Heart right ventricle (tissue), 16 donors: ENCODE measurements around the gene RPN2. TPM values are rescaled to one million over a fixed set of nuclear protein-coding genes. Genes with fewer than 3 reads are reported as not detected.

ENCODE experiments used
- ATAC-seq, 8 donors: fragments of 200-7000 bp; cut with Tn5 transposase; one replicate each; pipeline ENCODE4 v1.9.1; 2020; ENCODE audit warnings: mild to moderate bottlenecking in 8 of 8, moderate library complexity in 8 of 8, moderate number of reproducible peaks in 1 of 8
- DNase-seq, 2 donors: peaks; one replicate each; pipeline ENCODE4 v3.0.0-alpha.2; 2020
- H3K27ac ChIP-seq, 10 donors: fragments of 200-600 bp; sonication (generic) in 2 of 10; one replicate each; pipeline versions ENCODE4 v1.5.0 to v1.8.0; 2020 to 2022; ENCODE audit warnings: mild to moderate bottlenecking in 3 of 10
- H3K27me3 ChIP-seq, 7 donors: fragments of 200-600 bp; one replicate each; pipeline ENCODE4 v1.8.0; 2021 to 2022; ENCODE audit warnings: mild to moderate bottlenecking in 2 of 7
- H3K36me3 ChIP-seq, 9 donors: fragments of 200-600 bp; sonication (generic) in 1 of 9; one replicate each; pipeline versions ENCODE4 v1.5.0 to v1.8.0; 2020 to 2022; ENCODE audit warnings: mild to moderate bottlenecking in 2 of 9
- H3K4me1 ChIP-seq, 9 donors: fragments of 200-600 bp; sonication (generic) in 1 of 9; one replicate each; pipeline versions ENCODE4 v1.5.0 to v1.8.0; 2020 to 2022; ENCODE audit warnings: mild to moderate bottlenecking in 4 of 9
- H3K4me3 ChIP-seq, 10 donors: fragments of 200-600 bp; sonication (generic) in 2 of 10; one replicate each; pipeline versions ENCODE4 v1.5.0 to v1.8.0; 2020 to 2022; ENCODE audit warnings: mild to moderate bottlenecking in 7 of 10, moderate library complexity in 2 of 10
- H3K9me3 ChIP-seq, 11 donors: fragments of 200-600 bp in 10 of 11; sonication (generic) in 2 of 11; one replicate each; pipeline versions ENCODE4 v1.5.0 to v1.8.0; 2013 to 2022; ENCODE audit warnings: mild to moderate bottlenecking in 2 of 11, control low read depth in 1 of 11, moderate library complexity in 1 of 11
- CTCF ChIP-seq, 9 donors: fragments of 200-600 bp; sonication (generic) in 2 of 9; IDR thresholded peaks; one replicate each; pipeline versions ENCODE4 v1.5.0 to v1.8.0; 2021 to 2022; ENCODE audit warnings: antibody characterized with exemption in 9 of 9, mild to moderate bottlenecking in 5 of 9, moderate library complexity in 1 of 9
- WGBS, 2 donors: extraction: QIAGEN DNeasy Blood & Tissue Kit; methylation state at CpG; one replicate each; pipeline ENCODE4 v1.1.7; 2013; ENCODE audit warnings: inconsistent platforms in 1 of 2; 5-methylcytosine and 5-hydroxymethylcytosine counted together
- intact Hi-C, 10 donors: fragments of 100-400 bp; cut with DNase I; formaldehyde crosslinking; loops; one replicate each; pipeline versions ENCODE4 v1.11.1 to v1.14.2; 2022
- polyA plus RNA-seq, 2 donors: library from polyadenylated mRNA; stranded (reverse); fragments of 200-250 nt; gene quantifications; one replicate each; pipeline ENCODE4 v1.2.3, GENCODE V29; 2013
- total RNA-seq, 10 donors: library from RNA; stranded (reverse); fragmentation: NEBNext Ultra II Directional in 3 of 10; extraction: Animal tissue kit (Norgen Biotek cat#: 25700) in 3 of 10; gene quantifications; one replicate each; pipeline versions ENCODE4 v1.2.1 to v1.2.4, GENCODE V29; 2021 to 2023
- donor health status: Arrhythmogenic right ventricular cardiomyopathy.
- donor health status: ischemic (EF 13 %, LVEDD 7.1; RV severe dilation, severe dysfunction).
- donor health status: healthy with polysubstance abuse.
- donor health status: DM: no; HTN: yes; CAD: no.
- donor health status: DM: no; HTN: no; CAD: no.
- donor health status: ischemic (EF 25% LVEDD 6.9; RV normal size, moderate dysfunction).
- donor health status: ischemic (EF 25% LVEDD 5.7; RV mildly dilated, moderate dysfunction).
- donor health status: healthy.
- donor health status: DM: yes; HTN: yes; CAD: no.
- donor health status: Ischemic cardiomyopathy.
- donor health status: ischemic (EF 35%, LVEDD 5.7; RV mildly dilated, moderate dysfunction).
- donor health status: nonischemic (EF 11% LVEDD 7.7; RV severe dilation, severe dysfunction).
- donor health status: DM: yes; HTN: yes; CAD: no.
- donor health status: PGD.
- donor health status: ischemic (EF 29% LVEDD 5.4; RV normal size, mild dysfunction).
- donor health status: nonischemic (EF 23%, LVEDD 6.1; RV moderate dilation, normal function).

The RPN2 gene
- total and polyA plus RNA-seq, 12 donors = 30.9 to 166 (median 95.2) TPM

- no peaks in the 10 kb centered on the region for H3K9me3 ChIP-seq
- H3K4me1 ChIP-seq = peaks cover 0 to 7% (median 1%) of the 10 kb centered on the region in 9 donors
- H3K27me3 ChIP-seq = no peaks in the 10 kb centered on the region
- H3K36me3 ChIP-seq = peaks cover 7 to 100% (median 63%) of the 10 kb centered on the region in 9 donors
- WGBS, 2 donors = 73 to 82% methylated on average over 11 of the region's 11 CpGs
- DNase-seq (no peak), ATAC-seq (peak in 1 of 8 donors; percentile 9)
- intact Hi-C loops = loop anchor here in 2 of 10 donors (10.0 kb wide), 2 partner anchors 58 to 178 kb away; partner anchors contain the start of gene GHRH (in 1 of the 2)
- no peak overlapping the region for H3K27ac ChIP-seq
- TF ChIP-seq CTCF (IDR thresholded peaks at IDR 0.05) = no peak
- H3K4me3 ChIP-seq = no peak overlapping the region
Observed at GRCh38 chr20:37207171-37207570, 28.0 kb downstream of the RPN2 start.

GRCh38 chr20:37209193-37209592 is 30.1 kb downstream of the RPN2 start:
- H3K9me3 ChIP-seq = no peaks in the 10 kb centered on the region
- WGBS, 2 donors = 98 to 99% methylated on average over 3 of the region's 3 CpGs
- H3K27me3 ChIP-seq = no peaks in the 10 kb centered on the region
- ATAC-seq = no peak
- H3K27ac ChIP-seq = no peak overlapping the region
- no peak overlapping the region for H3K4me3 ChIP-seq
- H3K4me1 ChIP-seq = peaks cover 0 to 6% (median 0%) of the 10 kb centered on the region in 9 donors
- H3K36me3 ChIP-seq = peaks cover 3 to 100% (median 73%) of the 10 kb centered on the region in 9 donors
- no peak for TF ChIP-seq CTCF (IDR thresholded peaks at IDR 0.05)
- intact Hi-C loops = loop anchor here in 2 of 10 donors (10.0 kb wide), 2 partner anchors 56 to 176 kb away; partner anchors contain the start of gene GHRH (in 1 of the 2)
- no peak for DNase-seq

- TF ChIP-seq CTCF (IDR thresholded peaks at IDR 0.05) = no peak
- Histone ChIP-seq H3K27ac (no peak overlapping the region), H3K4me1 (peaks cover 0 to 6% (median 0%) of the 10 kb centered on the region in 9 donors), H3K27me3 (no peaks in the 10 kb centered on the region), H3K4me3 (no peak overlapping the region), H3K36me3 (peaks cover 0 to 100% (median 67%) of the 10 kb centered on the region in 9 donors), H3K9me3 (no peaks in the 10 kb centered on the region)
- ATAC-seq (no peak), DNase-seq (no peak)
- intact Hi-C loops = loop anchor here in 2 of 10 donors (10.0 kb wide), 2 partner anchors 55 to 175 kb away; partner anchors contain the start of gene GHRH (in 1 of the 2)
- WGBS, 2 donors = 90 to 91% methylated on average over 6 of the region's 6 CpGs
Observed at GRCh38 chr20:37209661-37210314, 30.7 kb downstream of the RPN2 start.

GRCh38 chr20:37218441-37218840 is 39.3 kb downstream of the RPN2 start:
- peaks cover 0 to 97% (median 26%) of the 10 kb centered on the region in 9 donors for H3K36me3 ChIP-seq
- no peak for TF ChIP-seq CTCF (IDR thresholded peaks at IDR 0.05)
- ATAC-seq (no peak), DNase-seq (no peak)
- intact Hi-C loops = no loop called here
- no peak overlapping the region for H3K27ac ChIP-seq
- no peaks in the 10 kb centered on the region for H3K9me3 ChIP-seq
- 97 to 98% methylated on average over 4 of the region's 4 CpGs for WGBS, 2 donors
- H3K4me1 ChIP-seq = peaks cover 0 to 13% (median 5%) of the 10 kb centered on the region in 9 donors
- H3K4me3 ChIP-seq = no peak overlapping the region
- H3K27me3 ChIP-seq = no peaks in the 10 kb centered on the region
